ENCODE data around the gene GFI1B.

The GFI1B gene

DNA sequence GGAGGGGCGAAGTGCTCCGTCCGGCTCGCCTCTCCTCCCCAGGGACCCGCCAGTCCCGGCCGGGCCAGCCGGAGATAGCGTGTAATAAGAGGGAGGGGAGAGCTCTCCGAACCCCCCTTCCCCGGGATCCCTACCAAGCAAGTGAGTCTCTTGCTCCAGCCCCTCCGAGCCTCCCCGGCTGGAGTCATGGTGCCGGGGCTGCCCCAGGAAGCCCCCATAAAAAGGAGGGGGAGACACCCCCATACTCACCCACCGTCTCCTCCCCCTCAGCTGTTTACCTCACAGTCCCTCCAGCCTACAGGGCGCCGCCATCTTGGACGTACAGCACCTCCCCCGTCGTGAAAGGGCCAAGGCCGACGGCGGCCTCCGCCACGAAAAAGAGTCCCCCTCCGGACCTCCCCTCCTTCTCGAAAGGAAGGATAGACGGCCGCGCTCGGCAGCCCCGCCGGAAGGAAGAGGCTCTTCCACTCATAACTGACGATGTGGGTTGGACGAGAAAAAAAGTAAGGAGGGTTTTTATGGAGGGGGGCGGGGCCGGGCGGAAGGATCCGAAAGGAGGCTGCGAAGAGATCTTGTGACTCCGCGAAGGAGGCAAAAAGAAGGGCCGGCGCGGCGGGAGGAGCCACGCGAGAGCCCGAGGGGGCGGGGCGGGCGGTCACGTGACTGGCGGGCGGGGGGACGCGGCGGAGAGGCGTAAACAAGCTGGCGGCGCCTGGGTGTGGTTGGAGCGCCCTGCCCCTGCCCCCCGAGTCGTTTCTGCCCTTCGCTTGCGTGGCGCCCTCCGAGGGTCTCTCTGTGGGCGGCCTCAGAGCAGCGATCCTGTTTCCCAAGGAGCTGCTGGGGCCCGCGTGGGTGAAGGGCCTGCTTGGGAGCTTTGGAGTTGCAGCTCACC, 34.0 kb upstream of the GFI1B start, which contains the start of gene TSC1 (continued):
- TF ChIP-seq BCL11A (tag by site-specific recombination; IDR thresholded peaks at IDR 0.05; ENCODE audit: low read depth) = no peak
- TF ChIP-seq ZNF404 (tag by site-specific recombination; IDR thresholded peaks at IDR 0.05) = no peak
- TF ChIP-seq ZNF146 (tag by site-specific recombination; IDR thresholded peaks at IDR 0.05) = peak; percentile 76
- peak; percentile 61 for TF ChIP-seq ZFP69B (tag by site-specific recombination; IDR thresholded peaks at IDR 0.05)
- TF ChIP-seq RBAK (tag by site-specific recombination; IDR thresholded peaks at IDR 0.05) = no peak
- no peak for TF ChIP-seq ZNF426 (tag by site-specific recombination; IDR thresholded peaks at IDR 0.05)
- TF ChIP-seq, protein P1, sequence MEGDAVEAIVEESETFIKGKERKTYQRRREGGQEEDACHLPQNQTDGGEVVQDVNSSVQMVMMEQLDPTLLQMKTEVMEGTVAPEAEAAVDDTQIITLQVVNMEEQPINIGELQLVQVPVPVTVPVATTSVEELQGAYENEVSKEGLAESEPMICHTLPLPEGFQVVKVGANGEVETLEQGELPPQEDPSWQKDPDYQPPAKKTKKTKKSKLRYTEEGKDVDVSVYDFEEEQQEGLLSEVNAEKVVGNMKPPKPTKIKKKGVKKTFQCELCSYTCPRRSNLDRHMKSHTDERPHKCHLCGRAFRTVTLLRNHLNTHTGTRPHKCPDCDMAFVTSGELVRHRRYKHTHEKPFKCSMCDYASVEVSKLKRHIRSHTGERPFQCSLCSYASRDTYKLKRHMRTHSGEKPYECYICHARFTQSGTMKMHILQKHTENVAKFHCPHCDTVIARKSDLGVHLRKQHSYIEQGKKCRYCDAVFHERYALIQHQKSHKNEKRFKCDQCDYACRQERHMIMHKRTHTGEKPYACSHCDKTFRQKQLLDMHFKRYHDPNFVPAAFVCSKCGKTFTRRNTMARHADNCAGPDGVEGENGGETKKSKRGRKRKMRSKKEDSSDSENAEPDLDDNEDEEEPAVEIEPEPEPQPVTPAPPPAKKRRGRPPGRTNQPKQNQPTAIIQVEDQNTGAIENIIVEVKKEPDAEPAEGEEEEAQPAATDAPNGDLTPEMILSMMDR (tag by site-specific recombination; IDR thresholded peaks at IDR 0.05) = no peak
- TF ChIP-seq ZNF621 (tag by site-specific recombination; IDR thresholded peaks at IDR 0.05) = no peak
- peak; percentile 66; the same call in 1 of the 2 replicates for TF ChIP-seq OVOL3 (tag by site-specific recombination; IDR thresholded peaks at IDR 0.05)
- peak; percentile 100 for TF ChIP-seq KLF16 (tag by site-specific recombination; IDR thresholded peaks at IDR 0.05)
- peak; percentile 95 for TF ChIP-seq ZNF362 (tag by site-specific recombination; IDR thresholded peaks at IDR 0.05)
- TF ChIP-seq ZNF571 (tag by site-specific recombination; IDR thresholded peaks at IDR 0.05) = no peak
- TF ChIP-seq ZNF157 (tag by site-specific recombination; IDR thresholded peaks at IDR 0.05) = no peak
- TF ChIP-seq, protein P2, sequence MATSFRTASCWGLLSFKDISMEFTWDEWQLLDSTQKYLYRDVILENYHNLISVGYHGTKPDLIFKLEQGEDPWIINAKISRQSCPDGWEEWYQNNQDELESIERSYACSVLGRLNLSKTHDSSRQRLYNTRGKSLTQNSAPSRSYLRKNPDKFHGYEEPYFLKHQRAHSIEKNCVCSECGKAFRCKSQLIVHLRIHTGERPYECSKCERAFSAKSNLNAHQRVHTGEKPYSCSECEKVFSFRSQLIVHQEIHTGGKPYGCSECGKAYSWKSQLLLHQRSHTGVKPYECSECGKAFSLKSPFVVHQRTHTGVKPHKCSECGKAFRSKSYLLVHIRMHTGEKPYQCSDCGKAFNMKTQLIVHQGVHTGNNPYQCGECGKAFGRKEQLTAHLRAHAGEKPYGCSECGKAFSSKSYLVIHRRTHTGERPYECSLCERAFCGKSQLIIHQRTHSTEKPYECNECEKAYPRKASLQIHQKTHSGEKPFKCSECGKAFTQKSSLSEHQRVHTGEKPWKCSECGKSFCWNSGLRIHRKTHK (tag by site-specific recombination; IDR thresholded peaks at IDR 0.05) = no peak
- peak; percentile 43; the same call in 1 of the 2 replicates for TF ChIP-seq PRDM6 (tag by site-specific recombination; IDR thresholded peaks at IDR 0.05)
- TF ChIP-seq ZSCAN30 (tag by site-specific recombination; IDR thresholded peaks at IDR 0.05) = peak; percentile 82
- TF ChIP-seq KLF10 (tag by site-specific recombination; IDR thresholded peaks at IDR 0.05) = peak; percentile 97
- TF ChIP-seq ZBTB8A (tag by site-specific recombination; IDR thresholded peaks at IDR 0.05) = peak; percentile 94
- TF ChIP-seq, protein P3, sequence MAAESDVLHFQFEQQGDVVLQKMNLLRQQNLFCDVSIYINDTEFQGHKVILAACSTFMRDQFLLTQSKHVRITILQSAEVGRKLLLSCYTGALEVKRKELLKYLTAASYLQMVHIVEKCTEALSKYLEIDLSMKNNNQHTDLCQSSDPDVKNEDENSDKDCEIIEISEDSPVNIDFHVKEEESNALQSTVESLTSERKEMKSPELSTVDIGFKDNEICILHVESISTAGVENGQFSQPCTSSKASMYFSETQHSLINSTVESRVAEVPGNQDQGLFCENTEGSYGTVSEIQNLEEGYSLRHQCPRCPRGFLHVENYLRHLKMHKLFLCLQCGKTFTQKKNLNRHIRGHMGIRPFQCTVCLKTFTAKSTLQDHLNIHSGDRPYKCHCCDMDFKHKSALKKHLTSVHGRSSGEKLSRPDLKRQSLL (tag by site-specific recombination; IDR thresholded peaks at IDR 0.05) = no peak
- TF ChIP-seq WT1 (tag by site-specific recombination; IDR thresholded peaks at IDR 0.05) = peak; percentile 83
- 0 out of 2 replicates have a peak, but pooled peaks have one; percentile 50 for TF ChIP-seq ZNF335 (tag by site-specific recombination; conservative IDR thresholded peaks at IDR 0.05)
- TF ChIP-seq ZFP37 (tag by site-specific recombination; IDR thresholded peaks at IDR 0.05) = peak; percentile 78
- no peak for TF ChIP-seq SETDB1 (IDR thresholded peaks at IDR 0.05; ENCODE audit: insufficient read length, low read length)
- TF ChIP-seq TSHZ1 (tag by site-specific recombination; IDR thresholded peaks at IDR 0.05; ENCODE audit: borderline replicate concordance) = peak; percentile 35; the same call in 1 of the 2 replicates
- 0 out of 2 replicates have a peak, but pooled peaks have one; percentile 17 for TF ChIP-seq SCRT1 (tag by site-specific recombination; IDR thresholded peaks at IDR 0.05; ENCODE audit: borderline replicate concordance)
- TF ChIP-seq ZNF23 (tag by site-specific recombination; IDR thresholded peaks at IDR 0.05; ENCODE audit: borderline replicate concordance) = no peak
- TF ChIP-seq ZNF623 (tag by site-specific recombination; IDR thresholded peaks at IDR 0.05) = peak; percentile 37; the same call in 1 of the 2 replicates
- no peak for TF ChIP-seq ZNF10 (tag by site-specific recombination; IDR thresholded peaks at IDR 0.05)
- no peak for TF ChIP-seq ZNF510 (tag by site-specific recombination; IDR thresholded peaks at IDR 0.05; ENCODE audit: insufficient replicate concordance)
